EL (cell line): ENCODE measurements around the gene WRAP73.

Source experiments
- DNase-seq: peaks from one replicate; pipeline ENCODE4 v3.0.0-alpha.2; 2016

The WRAP73 gene

DNA sequence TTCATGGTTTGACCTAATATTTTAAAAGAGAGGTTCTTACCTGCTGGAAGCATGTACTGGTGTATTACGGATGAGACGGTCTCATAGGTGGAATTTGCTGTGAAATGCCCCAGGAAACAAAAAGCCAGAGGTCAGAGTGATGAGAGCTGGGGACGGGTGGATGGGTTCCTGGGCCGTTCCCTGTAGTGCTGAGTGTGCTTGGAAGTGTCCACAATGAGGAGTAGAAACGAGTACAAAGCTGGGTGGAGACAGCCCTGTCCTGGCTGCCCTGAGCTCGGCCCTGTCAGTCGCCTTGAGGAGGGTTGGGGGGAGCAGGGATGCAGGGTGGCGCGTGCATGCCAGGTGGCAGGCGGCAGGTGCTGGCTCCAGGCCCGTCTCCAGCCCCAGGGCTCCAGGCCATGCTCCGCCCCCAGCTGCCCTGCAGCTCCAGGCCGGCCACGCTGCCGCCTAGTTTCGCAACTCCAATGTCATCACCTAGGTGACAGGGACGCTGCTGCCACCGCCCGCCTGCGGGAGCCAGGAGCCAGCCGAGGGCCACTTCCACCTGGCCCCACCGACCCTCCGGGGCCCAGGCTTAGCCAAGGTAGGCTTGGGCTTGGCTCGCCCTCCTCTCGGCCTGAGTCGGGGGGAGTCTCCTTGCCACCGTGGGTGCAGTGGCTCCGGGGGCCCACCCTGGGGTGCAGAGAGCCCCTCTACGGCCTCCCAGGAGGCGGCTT is 18.8 kb upstream of the WRAP73 start:
- DNase-seq, result peak; percentile 28

GRCh38 chr1:3668148-3668547 is 18.2 kb upstream of the WRAP73 start:
- no peak for DNase-seq

- DNase-seq, result no peak
Observed at GRCh38 chr1:3664700-3665375, 14.9 kb upstream of the WRAP73 start.

- no peak for DNase-seq
Observed at GRCh38 chr1:3663999-3664699, 14.2 kb upstream of the WRAP73 start.

GRCh38 chr1:3662080-3662671 is 12.3 kb upstream of the WRAP73 start:
- DNase-seq, result no peak

DNA sequence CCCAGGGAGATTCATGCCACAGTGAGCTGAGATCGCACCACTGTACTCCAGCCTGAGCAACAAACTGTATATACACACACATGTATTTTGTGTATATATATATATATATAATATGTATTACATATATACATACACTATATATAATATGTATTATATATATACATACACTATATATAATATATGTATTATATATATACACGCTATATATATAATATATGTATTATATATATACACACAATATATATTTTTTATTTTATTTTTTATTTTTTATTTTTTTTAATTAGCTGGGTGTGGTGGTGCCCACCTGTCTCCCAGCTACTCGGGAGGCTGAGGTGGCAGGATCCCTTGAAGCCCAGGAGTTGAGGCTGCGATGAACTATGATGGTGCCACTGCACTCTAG is 11.7 kb upstream of the WRAP73 start:
- no peak for DNase-seq

DNA sequence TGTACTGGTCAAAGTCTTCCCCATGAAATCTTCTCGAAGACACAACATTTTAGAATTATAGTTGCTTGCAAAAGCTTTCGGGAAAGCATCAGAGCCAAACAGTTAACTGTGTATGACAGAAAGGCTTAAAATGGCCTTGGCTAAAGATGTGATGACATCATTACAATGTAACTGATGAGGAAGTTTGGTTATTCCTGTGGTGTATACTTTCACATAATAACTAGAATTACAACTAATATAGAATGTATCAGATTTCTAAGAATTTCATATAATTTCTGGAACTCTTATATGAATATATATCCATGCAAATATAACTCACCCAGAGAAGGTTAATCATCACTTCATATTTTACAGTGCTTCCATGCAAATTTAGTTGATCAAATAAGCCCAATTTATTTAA is 10.8 kb upstream of the WRAP73 start:
- DNase-seq, result no peak

DNA sequence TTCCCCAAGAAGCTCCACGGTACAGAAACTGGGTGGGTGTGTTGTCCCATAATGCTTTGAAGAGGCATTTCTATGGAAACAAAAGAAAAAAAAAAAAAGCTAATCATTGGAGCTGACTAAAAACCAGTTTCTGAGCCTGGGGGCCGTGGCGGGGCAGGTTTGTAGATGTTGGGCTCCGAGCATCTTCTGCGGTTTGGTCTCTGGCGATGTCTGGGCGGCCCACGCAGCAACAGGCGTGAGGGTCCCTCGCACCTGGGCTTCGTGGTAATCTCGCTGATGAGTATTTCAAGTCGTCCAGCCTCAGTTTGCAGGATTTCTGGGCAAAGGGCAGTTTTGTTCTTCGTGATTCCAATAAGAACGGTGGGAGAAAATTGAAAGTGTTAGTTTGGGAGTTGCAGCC is 9.2 kb upstream of the WRAP73 start:
- no peak for DNase-seq

DNA sequence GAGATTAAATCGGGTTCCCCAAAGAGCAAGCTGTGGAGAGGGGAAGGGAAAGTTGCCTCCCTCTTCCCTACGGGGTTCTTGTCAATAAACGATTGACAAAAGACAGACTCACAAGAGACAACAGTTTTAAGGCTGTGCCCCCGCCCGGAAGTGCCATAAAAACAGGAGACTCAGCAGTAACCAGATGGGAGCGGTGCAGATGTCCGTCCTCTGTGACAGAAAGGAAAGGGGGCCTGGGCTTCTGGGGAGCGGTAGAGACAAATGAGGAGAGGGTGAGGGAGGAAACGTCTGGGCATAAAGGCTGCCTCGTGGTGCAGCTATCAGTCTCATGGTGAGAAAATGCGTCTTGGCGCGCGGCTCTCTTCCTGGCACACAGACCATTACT is 8.3 kb upstream of the WRAP73 start:
- DNase-seq, result no peak

GRCh38 chr1:3657578-3658230 is 7.8 kb upstream of the WRAP73 start:
- no peak for DNase-seq

- no peak for DNase-seq
Observed at GRCh38 chr1:3657096-3657475, 7.2 kb upstream of the WRAP73 start.

DNA sequence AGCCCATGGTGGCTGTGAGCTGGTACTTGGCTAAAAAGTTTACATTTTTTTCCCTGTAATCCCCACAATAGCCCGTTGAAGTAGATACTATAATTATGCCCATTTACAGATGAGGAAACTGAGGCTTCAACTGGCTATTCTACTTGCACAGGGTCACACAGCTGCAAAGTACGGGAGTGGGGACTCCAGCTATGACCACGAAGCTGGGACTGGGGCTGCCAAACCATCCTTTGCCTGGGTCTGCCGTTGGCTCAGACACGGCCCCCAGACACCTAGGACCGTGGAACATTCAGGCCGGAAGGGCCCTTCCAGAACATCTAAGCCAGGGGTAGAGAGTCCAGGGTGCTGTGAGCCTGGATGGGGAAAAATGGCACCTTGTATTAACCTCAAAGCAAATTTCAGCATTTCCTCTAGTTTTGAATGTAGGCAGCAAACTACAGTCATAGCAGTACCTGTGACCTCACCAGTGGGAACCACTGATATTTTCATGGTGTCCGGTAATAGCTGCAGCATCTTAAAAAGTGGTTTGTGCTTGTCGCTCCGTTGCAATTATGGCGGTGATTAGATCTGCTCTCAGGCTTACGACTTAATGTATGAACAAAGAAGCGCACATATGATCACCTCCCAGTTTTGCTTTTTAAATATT is 6.7 kb upstream of the WRAP73 start:
- no peak for DNase-seq

GRCh38 chr1:3654549-3655281 is 4.8 kb upstream of the WRAP73 start:
- DNase-seq, result no peak

GRCh38 chr1:3653286-3653618 is 3.3 kb upstream of the WRAP73 start:
- DNase-seq, result no peak

GRCh38 chr1:3652548-3653285 is 2.8 kb upstream of the WRAP73 start:
- no peak for DNase-seq

DNA sequence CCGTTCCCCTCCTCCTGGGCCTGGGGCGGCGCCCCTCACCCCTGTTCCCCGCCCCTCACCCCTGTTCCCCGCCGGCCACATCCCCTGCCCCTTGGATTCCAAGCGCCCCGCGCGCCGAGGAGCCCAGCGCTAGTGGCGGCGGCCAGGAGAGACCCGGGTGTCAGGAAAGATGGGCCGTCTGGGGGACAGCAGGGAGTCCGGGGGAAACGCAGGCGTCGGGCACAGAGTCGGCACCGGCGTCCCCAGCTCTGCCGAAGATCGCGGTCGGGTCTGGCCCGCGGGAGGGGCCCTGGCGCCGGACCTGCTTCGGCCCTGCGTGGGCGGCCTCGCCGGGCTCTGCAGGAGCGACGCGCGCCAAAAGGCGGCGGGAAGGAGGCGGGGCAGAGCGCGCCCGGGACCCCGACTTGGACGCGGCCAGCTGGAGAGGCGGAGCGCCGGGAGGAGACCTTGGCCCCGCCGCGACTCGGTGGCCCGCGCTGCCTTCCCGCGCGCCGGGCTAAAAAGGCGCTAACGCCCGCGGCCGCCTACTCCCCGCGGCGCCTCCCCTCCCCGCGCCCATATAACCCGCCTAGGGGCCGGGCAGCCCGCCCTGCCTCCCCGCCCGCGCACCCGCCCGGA is 2.1 kb upstream of the WRAP73 start, which contains the start of gene TP73:
TSS of gene TP73 (plus strand) at position 587 of the 618 bp plus-strand sequence. CDS start 29,850 bp downstream, outside the sequence.
- DNase-seq, result no peak

- DNase-seq, result no peak
Observed at GRCh38 chr1:3651026-3651929, 1.4 kb upstream of the WRAP73 start.

- DNase-seq, result no peak
Observed at GRCh38 chr1:3650248-3651025, 534 bp upstream of the WRAP73 start.

GRCh38 chr1:3646596-3646995 is 3.3 kb downstream of the WRAP73 start:
- DNase-seq, result no peak
